GM21367 (cell line): ENCODE results near the gene FGD5.

Experiments
- ATAC-seq: cut with Tn5 transposase; IDR thresholded peaks from one replicate; pipeline ENCODE4 v1.9.1; 2021; ENCODE audit not compliant: unreplicated experiment

Gene FGD5

GRCh38 chr3:14959359-14959943 is 140.7 kb downstream of the FGD5 start:
- no peak for ATAC-seq

GRCh38 chr3:14962762-14963161 is 144.0 kb downstream of the FGD5 start:
- no peak for ATAC-seq

- no peak for ATAC-seq
Measured at GRCh38 chr3:14967285-14967684, 148.5 kb downstream of the FGD5 start.

- ATAC-seq, result no peak
Measured at GRCh38 chr3:14969671-14970070, 150.9 kb downstream of the FGD5 start.

- no peak for ATAC-seq
Measured at GRCh38 chr3:14976317-14976716, 157.6 kb downstream of the FGD5 start.

GRCh38 chr3:14980689-14981088 is 161.9 kb downstream of the FGD5 start:
- ATAC-seq, result no peak
